GM23338 (cell line): Measurements from ENCODE around the gene ALG5. TPM values are rescaled to one million over a fixed set of nuclear protein-coding genes. Genes with fewer than 3 reads are reported as not detected.

ENCODE experiments used
- ATAC-seq: fragments of 200-7000 bp; cut with Tn5 transposase; 3 replicates; pipeline ENCODE4 v1.9.1; 2020
- DNase-seq: peaks from one replicate; pipeline ENCODE4 v3.0.0-alpha.2; 2015; ENCODE audit warnings: low spot score
- H2AFZ ChIP-seq: fragments of 200-600 bp; sonication (generic); 2 replicates; pipeline ENCODE4 v1.8.0; 2016; ENCODE audit warnings: antibody characterized with exemption, mild to moderate bottlenecking, moderate library complexity
- H3F3A ChIP-seq: fragments of 200-600 bp; sonication (generic); replicated peaks from 2 replicates; pipeline ENCODE4 v1.8.0; 2017; ENCODE audit warnings: antibody characterized with exemption, mixed run types, low read depth
- H3K27ac ChIP-seq: fragments of 200-600 bp; sonication (generic); 2 replicates; pipeline ENCODE4 v1.6.1; 2016; ENCODE audit warnings: low read depth
- H3K27me3 ChIP-seq: fragments of 200-600 bp; sonication (generic); 2 replicates; pipeline ENCODE4 v1.8.0; 2016; ENCODE audit warnings: mild to moderate bottlenecking, mixed run types, moderate library complexity; ENCODE audit not compliant: insufficient read depth
- H3K36me3 ChIP-seq: fragments of 200-600 bp; sonication (generic); 2 replicates; pipeline ENCODE4 v1.8.0; 2016; ENCODE audit warnings: mild to moderate bottlenecking; ENCODE audit not compliant: insufficient read depth
- H3K4me1 ChIP-seq: fragments of 200-600 bp; sonication (generic); 2 replicates; pipeline ENCODE4 v1.8.0; 2016; ENCODE audit warnings: mild to moderate bottlenecking, moderate library complexity; ENCODE audit not compliant: insufficient read depth
- H3K4me2 ChIP-seq: fragments of 200-600 bp; sonication (generic); 2 replicates; pipeline ENCODE4 v1.7.1; 2017; ENCODE audit warnings: mixed run types
- H3K4me3 ChIP-seq: fragments of 200-600 bp; sonication (generic); 2 replicates; pipeline ENCODE4 v1.6.1; 2016; ENCODE audit warnings: mixed run types
- H3K79me2 ChIP-seq: fragments of 200-600 bp; sonication (generic); replicated peaks from 2 replicates; pipeline ENCODE4 v1.8.0; 2017; ENCODE audit warnings: mild to moderate bottlenecking; ENCODE audit not compliant: insufficient read depth
- H3K9me2 ChIP-seq: fragments of 200-600 bp; sonication (generic); 2 replicates; pipeline ENCODE4 v1.8.0; 2017; ENCODE audit not compliant: insufficient read depth
- H4K20me1 ChIP-seq: fragments of 200-600 bp; sonication (generic); replicated peaks from 2 replicates; pipeline ENCODE4 v1.8.0; 2017; ENCODE audit warnings: mild to moderate bottlenecking; ENCODE audit not compliant: insufficient read depth
- H3K27ac Mint-ChIP-seq: 2 replicates; pipeline ENCODE4 v1.8.0; 2020; ENCODE audit warnings: inconsistent platforms, mild to moderate bottlenecking, moderate library complexity, mixed read lengths
- H3K27me3 Mint-ChIP-seq: 3 replicates; pipeline ENCODE4 v1.8.0; 2022; ENCODE audit warnings: low read depth, mild to moderate bottlenecking, moderate library complexity, mixed read lengths, inconsistent platforms; ENCODE audit not compliant: insufficient read depth, poor library complexity
- H3K36me3 Mint-ChIP-seq: 3 replicates; pipeline ENCODE4 v1.8.0; 2021; ENCODE audit warnings: low read depth, mild to moderate bottlenecking, inconsistent platforms, moderate library complexity, mixed read lengths
- H3K4me1 Mint-ChIP-seq: 3 replicates; pipeline ENCODE4 v1.8.0; 2020; ENCODE audit warnings: mild to moderate bottlenecking, inconsistent platforms, mixed read lengths
- H3K4me3 Mint-ChIP-seq: 3 replicates; pipeline ENCODE4 v1.8.0; 2021; ENCODE audit warnings: moderate library complexity, mild to moderate bottlenecking, inconsistent platforms, mixed read lengths
- H3K9me3 Mint-ChIP-seq: 3 replicates; pipeline ENCODE4 v1.8.0; 2020; ENCODE audit warnings: moderate library complexity, mild to moderate bottlenecking, inconsistent platforms, mixed read lengths
- CTCF ChIP-seq, 2 experiments: fragments of 200-600 bp in 1 of 2; sonication (generic) in 1 of 2; conservative IDR thresholded peaks; 2 replicates each; pipeline versions ENCODE4 v1.5.1 to v1.6.1; 2016 to 2017; ENCODE audit warnings: antibody characterized with exemption in 2 of 2, low read depth in 2 of 2, mild to moderate bottlenecking in 2 of 2, moderate library complexity in 1 of 2
- EZH2phosphoT487 ChIP-seq: fragments of 200-600 bp; sonication (generic); IDR thresholded peaks from one replicate; pipeline ENCODE4 v1.8.1; 2018; ENCODE audit warnings: antibody characterized with exemption; ENCODE audit not compliant: unreplicated experiment
- JUNB ChIP-seq: IDR thresholded peaks from one replicate; pipeline ENCODE4 v1.6.1; 2016; ENCODE audit warnings: antibody characterized with exemption; ENCODE audit not compliant: unreplicated experiment
- REST ChIP-seq: IDR thresholded peaks from one replicate; pipeline ENCODE4 v1.6.1; 2018; ENCODE audit warnings: antibody characterized with exemption; ENCODE audit not compliant: unreplicated experiment
- ZNF114 ChIP-seq: fragments of 250-450 bp; sonication (Bioruptor Pico); IDR thresholded peaks from 2 replicates; pipeline ENCODE4 v1.5.0; 2020; ENCODE audit warnings: mild to moderate bottlenecking, moderate library complexity
- ZNF331 ChIP-seq: fragments of 250-450 bp; sonication (Bioruptor Pico); IDR thresholded peaks from 2 replicates; pipeline ENCODE4 v1.5.0; 2020; ENCODE audit warnings: low read depth, mild to moderate bottlenecking, moderate library complexity
- ZNF462 ChIP-seq: fragments of 250-450 bp; sonication (Bioruptor Pico); IDR thresholded peaks from 2 replicates; pipeline ENCODE4 v1.5.0; 2020; ENCODE audit warnings: mild to moderate bottlenecking, moderate library complexity
- polyA plus RNA-seq: library from polyadenylated mRNA; unstranded; fragments of >200 nt; fragmentation: Nextera tagmentation; extraction: Ambion mirVana; gene quantifications from 2 replicates; pipeline ENCODE4 v1.2.1, GENCODE V29; 2016
- total RNA-seq: library from RNA; depleted of rRNA; stranded (reverse); fragments of >200 nt; shearing (Covaris generic); gene quantifications from 2 replicates; pipeline ENCODE4 v1.2.3, GENCODE V29; 2014

The ALG5 gene
- total and polyA plus RNA-seq, 2 experiments from 2014 or later, result 15.6 to 34.0 TPM

GRCh38 chr13:36997716-36998427 lies 1.3 kb downstream of the ALG5 start (continued):
- TF ChIP-seq ZNF331 (CRISPR knock-in tag), result no peak
- no peak for TF ChIP-seq CTCF (conservative IDR thresholded peaks at IDR 0.05; ENCODE audit: low read depth in 2 of 2)
- no peak for TF ChIP-seq JUNB
- TF ChIP-seq EZH2phosphoT487, result no peak
- TF ChIP-seq ZNF462 (CRISPR knock-in tag), result no peak

- Histone ChIP-seq H3K27ac (no peak overlapping the region), H2AFZ (no peak overlapping the region), H3K4me2 (no peak overlapping the region), H3K27me3 (no peaks in the 10 kb centered on the region), H3K4me3 (no peak overlapping the region), H3F3A (no peaks in the 10 kb centered on the region), H4K20me1 (peaks cover 15% of the 10 kb centered on the region; the same call in 1 of the 2 replicates), H3K9me2 (no peaks in the 10 kb centered on the region), H3K4me1 (no peaks in the 10 kb centered on the region), H3K36me3 (peaks cover 51% of the 10 kb centered on the region), H3K79me2 (peaks cover 31% of the 10 kb centered on the region)
- no peak overlapping the region for H3K27ac Mint-ChIP-seq
- H3K36me3 Mint-ChIP-seq, result peaks cover 55% of the 10 kb centered on the region
- H3K27me3 Mint-ChIP-seq, result no peaks in the 10 kb centered on the region
- DNase-seq, result no peak
- H3K9me3 Mint-ChIP-seq, result no peaks in the 10 kb centered on the region
- no peak overlapping the region for H3K4me3 Mint-ChIP-seq
- no peak for ATAC-seq
- peaks cover 4% of the 10 kb centered on the region for H3K4me1 Mint-ChIP-seq
- TF ChIP-seq ZNF114 (no peak), REST (no peak)
Measured at GRCh38 chr13:36992362-36992761, 6.8 kb downstream of the ALG5 start.
